NT2/D1 (cell line): Measurements from ENCODE around the gene OPTC.

ENCODE experiments used
- SUZ12 ChIP-seq: IDR thresholded peaks from 2 replicates; pipeline ENCODE4 v1.6.1; 2011; ENCODE audit not compliant: insufficient read length, insufficient read depth; ENCODE audit errors: extremely low read depth
- YY1 ChIP-seq: IDR thresholded peaks from 2 replicates; pipeline ENCODE4 v1.6.1; 2011; ENCODE audit not compliant: insufficient read length, insufficient read depth
- ZNF274 ChIP-seq: IDR thresholded peaks from 2 replicates; pipeline ENCODE4 v1.6.1; 2011; ENCODE audit warnings: mild to moderate bottlenecking, low read depth, low read length

- TF ChIP-seq YY1 (no peak), ZNF274 (no peak), SUZ12 (no peak)
These were observed 43.3 kb upstream of the OPTC start for GRCh38 chr1:203450479-203451149.
